D721Med (cell line): ENCODE measurements around the gene BBX.
"Not testable (repeated sequence)": the region's sequence is repeated elsewhere in the genome, so short reads cannot be mapped to it uniquely, and the experiment has no call there.

Source experiments
- DNase-seq: peaks from one replicate; pipeline ENCODE4 v3.0.0; 2011; ENCODE audit warnings: low spot score; ENCODE audit not compliant: insufficient read length
- FAIRE-seq: peaks from 2 replicates; lab custom pipeline; 2011; peaks lifted over from hg19 to GRCh38; lab: Jason Lieb, UNC
- CTCF ChIP-seq: IDR thresholded peaks from 2 replicates; pipeline ENCODE4 v1.5.1; 2012; ENCODE audit warnings: mild to moderate bottlenecking, control low read depth; ENCODE audit not compliant: insufficient read depth; ENCODE audit errors: missing control alignments

Gene BBX

GRCh38 chr3:107831590-107831989, 308.8 kb downstream of the BBX start:
- FAIRE-seq (no peak), DNase-seq (no peak)
- no peak for TF ChIP-seq CTCF

- DNase-seq (no peak), FAIRE-seq (no peak)
These were observed 310.3 kb downstream of the BBX start for GRCh38 chr3:107833043-107833442.

GRCh38 chr3:107833722-107834416, 311.1 kb downstream of the BBX start:
- DNase-seq: no peak
- no peak for TF ChIP-seq CTCF
- FAIRE-seq: no peak

More at GRCh38 chr3:107833043-107833442, 310.3 kb downstream of the BBX start:
- no peak for TF ChIP-seq CTCF

- FAIRE-seq, DNase-seq: not testable (repeated sequence)
These were observed 312.2 kb downstream of the BBX start for GRCh38 chr3:107835001-107835400.

GRCh38 chr3:107837895-107838612, 315.3 kb downstream of the BBX start:
- no peak for FAIRE-seq
- DNase-seq: no peak
- TF ChIP-seq CTCF: no peak

GRCh38 chr3:107841831-107842230, 319.1 kb downstream of the BBX start:
- DNase-seq (no peak), FAIRE-seq (no peak)
- TF ChIP-seq CTCF: no peak

- TF ChIP-seq CTCF: no peak
- FAIRE-seq: no peak
- no peak for DNase-seq
These were observed 320.2 kb downstream of the BBX start for GRCh38 chr3:107842940-107843339.
